Karpas-422 (cell line): ENCODE results near the gene FAM13B. TPM values are rescaled to one million over a fixed set of nuclear protein-coding genes. Genes with fewer than 3 reads are reported as not detected.
"Not testable (repeated sequence)": the region's sequence is repeated elsewhere in the genome, so short reads cannot be mapped to it uniquely, and the experiment has no call there.

Experiments
- DNase-seq: peaks from one replicate; pipeline ENCODE4 v3.0.0-alpha.2; 2015
- H2AFZ ChIP-seq: fragments of 200-600 bp; sonication (generic); 2 replicates; pipeline ENCODE4 v1.6.1; 2014; ENCODE audit warnings: antibody characterized with exemption, low read length, mixed read lengths
- H3K27ac ChIP-seq: fragments of 200-600 bp; sonication (generic); 2 replicates; pipeline ENCODE4 v1.5.1; 2014; ENCODE audit warnings: mild to moderate bottlenecking, low read length, moderate library complexity
- H3K27me3 ChIP-seq: fragments of 200-600 bp; sonication (generic); 2 replicates; pipeline ENCODE4 v1.6.1; 2014; ENCODE audit warnings: low read length, mixed read lengths
- H3K36me3 ChIP-seq: fragments of 200-600 bp; sonication (generic); 2 replicates; pipeline ENCODE4 v1.6.1; 2014; ENCODE audit warnings: low read length, mixed read lengths; ENCODE audit not compliant: insufficient read depth
- H3K4me1 ChIP-seq: fragments of 200-600 bp; sonication (generic); 2 replicates; pipeline ENCODE4 v1.6.1; 2014; ENCODE audit warnings: mild to moderate bottlenecking, low read length, mixed read lengths
- H3K4me2 ChIP-seq: fragments of 200-600 bp; sonication (generic); 2 replicates; pipeline ENCODE4 v1.6.1; 2014; ENCODE audit warnings: low read length, low read depth, mild to moderate bottlenecking; ENCODE audit not compliant: poor library complexity, severe bottlenecking
- H3K4me3 ChIP-seq: fragments of 200-600 bp; sonication (generic); 2 replicates; pipeline ENCODE4 v1.5.1; 2014; ENCODE audit warnings: mild to moderate bottlenecking, antibody characterized with exemption, low read length, mixed read lengths
- H3K79me2 ChIP-seq: fragments of 200-600 bp; sonication (generic); 2 replicates; pipeline ENCODE4 v1.6.1; 2014; ENCODE audit warnings: mild to moderate bottlenecking, low read length, mixed read lengths
- H3K9ac ChIP-seq: fragments of 200-600 bp; sonication (generic); 2 replicates; pipeline ENCODE4 v1.6.0; 2014; ENCODE audit warnings: low read length
- H3K9me2 ChIP-seq: fragments of 200-600 bp; sonication (generic), shearing (Covaris generic); replicated peaks from 2 replicates; pipeline ENCODE4 v1.6.0; 2014; ENCODE audit warnings: mild to moderate bottlenecking, low read length, moderate library complexity; ENCODE audit not compliant: insufficient read depth
- H3K9me3 ChIP-seq: fragments of 300-700, 200-600 bp; sonication (generic); 2 replicates; pipeline ENCODE4 v1.6.1; 2014; ENCODE audit warnings: low read length, mixed read lengths
- H4K20me1 ChIP-seq: fragments of 200-600 bp; sonication (generic); 2 replicates; pipeline ENCODE4 v1.6.1; 2014; ENCODE audit warnings: mild to moderate bottlenecking, antibody characterized with exemption, low read length, low read depth; ENCODE audit not compliant: insufficient read depth
- total RNA-seq: library from RNA; depleted of rRNA; stranded (reverse); fragments of >200 nt; shearing (Covaris generic); gene quantifications from 2 replicates; pipeline ENCODE4 v1.2.3, GENCODE V29; 2014; ENCODE audit warnings: low replicate concordance

The FAM13B gene
- total RNA-seq, 1 experiment from 2014 or later = 23.2 TPM

GRCh38 chr5:138065102-138065501 is 32.2 kb upstream of the FAM13B start:
- H3K36me3 ChIP-seq = no peaks in the 10 kb centered on the region
- no peak overlapping the region for H3K9ac ChIP-seq
- H3K4me2 ChIP-seq = no peak overlapping the region
- H3K4me1 ChIP-seq = no peaks in the 10 kb centered on the region
- H4K20me1 ChIP-seq = no peaks in the 10 kb centered on the region
- H3K9me2 ChIP-seq = no peaks in the 10 kb centered on the region
- no peak overlapping the region for H3K4me3 ChIP-seq
- no peaks in the 10 kb centered on the region for H3K9me3 ChIP-seq
- DNase-seq = peak; percentile 69
- no peaks in the 10 kb centered on the region for H3K27me3 ChIP-seq
- H3K79me2 ChIP-seq = no peaks in the 10 kb centered on the region
- peak overlapping the region; percentile 23; the same call in 1 of the 2 replicates for H2AFZ ChIP-seq
- H3K27ac ChIP-seq = no peak overlapping the region

GRCh38 chr5:138064526-138064925 is 31.6 kb upstream of the FAM13B start:
- H3K27me3 ChIP-seq = no peaks in the 10 kb centered on the region
- no peak for DNase-seq
- no peaks in the 10 kb centered on the region for H4K20me1 ChIP-seq
- H3K4me1 ChIP-seq = no peaks in the 10 kb centered on the region
- no peak overlapping the region for H3K4me2 ChIP-seq
- no peaks in the 10 kb centered on the region for H3K9me2 ChIP-seq
- no peak overlapping the region for H3K27ac ChIP-seq
- H2AFZ ChIP-seq = peak overlapping the region; percentile 23; the same call in 1 of the 2 replicates
- H3K36me3 ChIP-seq = no peaks in the 10 kb centered on the region
- H3K79me2 ChIP-seq = no peaks in the 10 kb centered on the region
- no peak overlapping the region for H3K4me3 ChIP-seq
- H3K9ac ChIP-seq = no peak overlapping the region
- H3K9me3 ChIP-seq = no peaks in the 10 kb centered on the region

GRCh38 chr5:138054847-138055558 is 22.1 kb upstream of the FAM13B start:
- no peaks in the 10 kb centered on the region for H3K36me3 ChIP-seq
- DNase-seq = peak; percentile 49
- no peak overlapping the region for H3K4me2 ChIP-seq
- no peak overlapping the region for H3K9ac ChIP-seq
- H3K4me1 ChIP-seq = no peaks in the 10 kb centered on the region
- H3K27me3 ChIP-seq = no peaks in the 10 kb centered on the region
- H3K4me3 ChIP-seq = no peak overlapping the region
- no peak overlapping the region for H2AFZ ChIP-seq
- H4K20me1 ChIP-seq = no peaks in the 10 kb centered on the region
- no peaks in the 10 kb centered on the region for H3K9me2 ChIP-seq
- no peaks in the 10 kb centered on the region for H3K79me2 ChIP-seq
- no peaks in the 10 kb centered on the region for H3K9me3 ChIP-seq
- no peak overlapping the region for H3K27ac ChIP-seq

GRCh38 chr5:138054206-138054605 is 21.3 kb upstream of the FAM13B start:
- Histone ChIP-seq H3K79me2 (no peaks in the 10 kb centered on the region), H4K20me1 (no peaks in the 10 kb centered on the region), H3K9me3 (no peaks in the 10 kb centered on the region), H3K27ac (no peak overlapping the region), H3K4me3 (no peak overlapping the region), H3K4me1 (no peaks in the 10 kb centered on the region), H3K9me2 (no peaks in the 10 kb centered on the region), H3K36me3 (no peaks in the 10 kb centered on the region), H3K9ac (no peak overlapping the region), H3K4me2 (no peak overlapping the region), H2AFZ (no peak overlapping the region), H3K27me3 (no peaks in the 10 kb centered on the region)
- no peak for DNase-seq

- no peak for DNase-seq
- Histone ChIP-seq H4K20me1 (no peaks in the 10 kb centered on the region), H3K36me3 (no peaks in the 10 kb centered on the region), H3K79me2 (no peaks in the 10 kb centered on the region), H3K9me2 (no peaks in the 10 kb centered on the region), H3K4me2 (no peak overlapping the region), H3K9me3 (no peaks in the 10 kb centered on the region), H2AFZ (no peak overlapping the region), H3K4me3 (no peak overlapping the region), H3K27me3 (no peaks in the 10 kb centered on the region), H3K9ac (no peak overlapping the region), H3K4me1 (no peaks in the 10 kb centered on the region), H3K27ac (no peak overlapping the region)
Observed at GRCh38 chr5:138053554-138053953, 20.7 kb upstream of the FAM13B start.

- not testable (repeated sequence) for H3K4me2 ChIP-seq, H3K4me1 ChIP-seq, H2AFZ ChIP-seq, H3K27ac ChIP-seq, H3K27me3 ChIP-seq, DNase-seq, H3K4me3 ChIP-seq, H4K20me1 ChIP-seq, H3K36me3 ChIP-seq, H3K9me2 ChIP-seq, H3K79me2 ChIP-seq, H3K9ac ChIP-seq, H3K9me3 ChIP-seq
Observed at GRCh38 chr5:138052718-138053117, 19.8 kb upstream of the FAM13B start.

GRCh38 chr5:138051441-138052296 is 18.8 kb upstream of the FAM13B start:
- H3K4me2 ChIP-seq = no peak overlapping the region
- no peaks in the 10 kb centered on the region for H3K27me3 ChIP-seq
- no peaks in the 10 kb centered on the region for H4K20me1 ChIP-seq
- H3K4me3 ChIP-seq = no peak overlapping the region
- H3K36me3 ChIP-seq = no peaks in the 10 kb centered on the region
- no peak overlapping the region for H2AFZ ChIP-seq
- no peaks in the 10 kb centered on the region for H3K9me2 ChIP-seq
- H3K27ac ChIP-seq = no peak overlapping the region
- no peak overlapping the region for H3K9ac ChIP-seq
- H3K4me1 ChIP-seq = no peaks in the 10 kb centered on the region
- H3K9me3 ChIP-seq = no peaks in the 10 kb centered on the region
- H3K79me2 ChIP-seq = no peaks in the 10 kb centered on the region
- DNase-seq = no peak

- not testable (repeated sequence) for H3K79me2 ChIP-seq, H3K4me1 ChIP-seq, DNase-seq, H4K20me1 ChIP-seq, H3K4me2 ChIP-seq, H3K9me3 ChIP-seq, H3K27me3 ChIP-seq, H2AFZ ChIP-seq, H3K36me3 ChIP-seq, H3K9me2 ChIP-seq, H3K9ac ChIP-seq, H3K27ac ChIP-seq, H3K4me3 ChIP-seq
Observed at GRCh38 chr5:138045283-138045682, 12.4 kb upstream of the FAM13B start.
